Common myeloid progenitor, CD34-positive (primary cell): ENCODE measurements around the gene IFT172.

Experiments
- CTCF ChIA-PET: fragments of 350-600 bp; sonication (Branson Sonifier 250); formaldehyde crosslinking; loops from one replicate; lab custom pipeline; 2021; ENCODE audit warnings: antibody characterized with exemption; lab: Charles Lee
- POLR2A ChIA-PET: fragments of 350-600 bp; sonication (Branson Sonifier 250); formaldehyde crosslinking; loops from one replicate; lab custom pipeline; 2021; ENCODE audit warnings: antibody characterized with exemption; lab: Charles Lee
- DNase-seq, 3 donors: peaks; one replicate each; pipeline versions ENCODE4 v3.0.0 to v3.0.0-alpha.2; 2013
- H3K27ac ChIP-seq, 2 experiments: 1 replicate in 1 of 2; 2 replicates in 1 of 2; pipeline ENCODE4 v1.7.0; 2013; ENCODE audit warnings: inconsistent platforms in 2 of 2, low read length in 2 of 2, mild to moderate bottlenecking in 2 of 2, low read depth in 1 of 2, moderate library complexity in 1 of 2; ENCODE audit not compliant: severe bottlenecking in 2 of 2, insufficient read depth in 1 of 2, poor library complexity in 1 of 2
- H3K27me3 ChIP-seq, 5 experiments: replicated peaks in 2 of 5; 1 replicate in 3 of 5; 2 replicates in 2 of 5; pipeline versions ENCODE4 v1.6.1 to v1.7.0; 2013; ENCODE audit warnings: low read length in 4 of 5, mild to moderate bottlenecking in 2 of 5, moderate library complexity in 2 of 5, inconsistent platforms in 1 of 5; ENCODE audit not compliant: insufficient read depth in 5 of 5, control insufficient read depth in 4 of 5
- H3K36me3 ChIP-seq, 4 experiments: 1 replicate in 2 of 4; 2 replicates in 2 of 4; pipeline versions ENCODE4 v1.6.1 to v1.7.0; 2013; ENCODE audit warnings: low read length in 3 of 4, control low read depth in 1 of 4, mild to moderate bottlenecking in 1 of 4; ENCODE audit not compliant: control insufficient read depth in 4 of 4, insufficient read depth in 4 of 4
- H3K4me1 ChIP-seq, 4 experiments: 1 replicate in 3 of 4; 2 replicates in 1 of 4; pipeline versions ENCODE4 v1.6.1 to v1.7.1; 2013; ENCODE audit warnings: low read length in 3 of 4, mild to moderate bottlenecking in 3 of 4, control low read depth in 1 of 4, inconsistent platforms in 1 of 4, moderate library complexity in 1 of 4; ENCODE audit not compliant: control insufficient read depth in 4 of 4, insufficient read depth in 4 of 4; ENCODE audit errors: control extremely low read depth in 1 of 4
- H3K4me3 ChIP-seq, 7 experiments: 1 replicate in 4 of 7; 2 replicates in 3 of 7; pipeline versions ENCODE4 v1.5.1 to v1.7.0; 2013; ENCODE audit warnings: mild to moderate bottlenecking in 7 of 7, low read length in 6 of 7, moderate library complexity in 6 of 7, inconsistent platforms in 2 of 7, low read depth in 2 of 7, control low read depth in 1 of 7; ENCODE audit not compliant: insufficient read depth in 4 of 7, control insufficient read depth in 1 of 7; ENCODE audit errors: extremely low read depth in 1 of 7
- H3K9me3 ChIP-seq, 5 experiments: 1 replicate in 4 of 5; 2 replicates in 1 of 5; pipeline versions ENCODE4 v1.6.1 to v1.7.1; 2013; ENCODE audit warnings: low read length in 4 of 5, mild to moderate bottlenecking in 2 of 5, inconsistent platforms in 1 of 5, low read depth in 1 of 5, moderate library complexity in 1 of 5; ENCODE audit not compliant: control insufficient read depth in 4 of 5, insufficient read depth in 2 of 5; ENCODE audit errors: control extremely low read depth in 1 of 5
- WGBS: methylation state at CpG from one replicate; pipeline ENCODE4 v1.1.5; 2013; ENCODE audit not compliant: insufficient coverage; 5-methylcytosine and 5-hydroxymethylcytosine counted together

IFT172 gene

GRCh38 chr2:27494284-27494943 is 4.9 kb upstream of the IFT172 start:
- WGBS = 38% methylated on average over 22 of the region's 35 CpGs
- ChIA-PET CTCF (interaction anchor here (0.7 kb wide), 1 partner anchor 48 kb away, joined by 3 read pairs; no protein-coding TSS in a partner anchor), POLR2A (no interaction called here)
- H3K4me1 ChIP-seq = peaks cover 0 to 20% (median 14%) of the 10 kb centered on the region in 4 experiments
- H3K36me3 ChIP-seq = no peaks in the 10 kb centered on the region
- no peak overlapping the region for H3K27ac ChIP-seq
- H3K27me3 ChIP-seq = peaks cover 3 to 60% (median 28%) of the 10 kb centered on the region in 5 experiments
- no peak for DNase-seq
- H3K4me3 ChIP-seq = peak overlapping the region; percentile 40 to 72 (median 61)
- no peaks in the 10 kb centered on the region for H3K9me3 ChIP-seq

DNA sequence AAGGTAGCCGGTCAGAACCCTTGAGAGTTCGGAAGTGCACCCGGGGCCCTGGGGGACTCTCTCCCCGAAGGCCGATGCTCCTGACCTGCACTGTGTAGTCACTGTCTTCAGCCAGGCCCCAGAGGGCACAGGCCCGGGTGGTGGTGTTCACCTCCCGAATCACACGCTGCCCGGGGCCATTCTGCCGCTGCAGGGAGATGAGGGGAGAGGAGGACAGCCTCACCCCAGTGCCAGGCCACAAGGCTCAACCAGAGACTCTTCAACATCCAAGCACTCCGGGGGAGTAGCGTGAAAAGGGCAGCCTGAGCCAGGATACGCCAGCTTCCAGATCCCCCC is 4.4 kb upstream of the IFT172 start:
- H3K9me3 ChIP-seq = no peaks in the 10 kb centered on the region
- no peak for DNase-seq
- no peaks in the 10 kb centered on the region for H3K36me3 ChIP-seq
- peaks cover 3 to 57% (median 28%) of the 10 kb centered on the region in 5 experiments for H3K27me3 ChIP-seq
- ChIA-PET CTCF (no interaction called here), POLR2A (no interaction called here)
- 99% methylated on average over 13 of the region's 13 CpGs for whole genome bisulfite sequencing
- H3K4me3 ChIP-seq = no peak overlapping the region
- no peak overlapping the region for H3K27ac ChIP-seq
- peaks cover 0 to 25% (median 19%) of the 10 kb centered on the region in 4 experiments for H3K4me1 ChIP-seq

- 96% methylated on average over 3 of the region's 4 CpGs for whole genome bisulfite sequencing
- H3K4me3 ChIP-seq = no peak overlapping the region
- no peaks in the 10 kb centered on the region for H3K9me3 ChIP-seq
- CTCF ChIA-PET = no interaction called here
- POLR2A ChIA-PET = no interaction called here
- no peaks in the 10 kb centered on the region for H3K36me3 ChIP-seq
- no peak for DNase-seq
- peaks cover 0 to 30% (median 22%) of the 10 kb centered on the region in 4 experiments for H3K4me1 ChIP-seq
- H3K27ac ChIP-seq = no peak overlapping the region
- peaks cover 0 to 44% (median 25%) of the 10 kb centered on the region in 5 experiments for H3K27me3 ChIP-seq
Observed at GRCh38 chr2:27492557-27492956, 3.0 kb upstream of the IFT172 start.

DNA sequence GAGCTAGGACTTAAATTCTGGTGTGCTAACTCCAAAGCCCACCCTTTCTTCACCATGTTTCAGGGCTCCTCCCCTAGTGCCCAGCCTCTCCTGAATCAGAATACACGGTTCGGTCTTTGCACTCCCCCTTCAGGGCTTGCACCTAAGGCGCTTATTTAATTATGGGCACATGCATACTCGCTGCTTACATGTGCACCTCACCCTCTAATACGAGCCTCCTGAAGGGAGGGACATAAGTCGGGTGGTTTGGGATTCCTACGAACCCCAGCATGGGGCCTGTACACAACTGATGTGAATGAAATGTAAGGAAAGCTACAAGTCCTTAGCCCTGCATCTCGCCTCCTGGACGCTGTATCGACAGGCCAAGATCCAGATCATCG is 435 bp downstream of the IFT172 start:
- Histone ChIP-seq H3K9me3 (no peaks in the 10 kb centered on the region), H3K27me3 (peaks cover 0 to 10% (median 6%) of the 10 kb centered on the region in 5 experiments), H3K27ac (peak overlapping the region; percentile 34 to 79), H3K36me3 (peaks cover 6 to 13% (median 10%) of the 10 kb centered on the region in 4 experiments), H3K4me1 (peaks cover 0 to 16% (median 11%) of the 10 kb centered on the region in 4 experiments), H3K4me3 (peak overlapping the region; percentile 29 to 97 (median 85))
- 0% methylated on average over 10 of the region's 11 CpGs for WGBS
- peak; percentile 48 to 64 (median 59) for DNase-seq
- CTCF ChIA-PET = interaction anchor here (0.7 to 1.4 kb wide), 3 partner anchors 9 to 145 kb away, joined by 3 to 4 read pairs (median 3); no protein-coding TSS in a partner anchor
- POLR2A ChIA-PET = no interaction called here

- Histone ChIP-seq H3K36me3 (peaks cover 6 to 31% (median 24%) of the 10 kb centered on the region in 4 experiments), H3K27me3 (no peaks in the 10 kb centered on the region), H3K27ac (no peak overlapping the region), H3K4me1 (peaks cover 0 to 16% (median 11%) of the 10 kb centered on the region in 4 experiments), H3K4me3 (no peak overlapping the region), H3K9me3 (no peaks in the 10 kb centered on the region)
- ChIA-PET CTCF (no interaction called here), POLR2A (no interaction called here)
- WGBS = 94% methylated on average over 3 of the region's 3 CpGs
- no peak for DNase-seq
Observed at GRCh38 chr2:27485496-27485895, 4.0 kb downstream of the IFT172 start.

- H3K36me3 ChIP-seq = peaks cover 8 to 35% (median 23%) of the 10 kb centered on the region in 4 experiments
- no peak overlapping the region for H3K4me3 ChIP-seq
- H3K4me1 ChIP-seq = no peaks in the 10 kb centered on the region
- no peak overlapping the region for H3K27ac ChIP-seq
- H3K27me3 ChIP-seq = no peaks in the 10 kb centered on the region
- no peaks in the 10 kb centered on the region for H3K9me3 ChIP-seq
- ChIA-PET POLR2A (no interaction called here), CTCF (no interaction called here)
- DNase-seq = no peak
- WGBS = 100% methylated on average over 3 of the region's 5 CpGs
Observed at GRCh38 chr2:27471961-27472360, 17.6 kb downstream of the IFT172 start.

- Histone ChIP-seq H3K4me1 (peaks cover 0 to 13% (median 6%) of the 10 kb centered on the region in 4 experiments), H3K27ac (no peak overlapping the region), H3K4me3 (no peak overlapping the region), H3K36me3 (peaks cover 3 to 22% (median 18%) of the 10 kb centered on the region in 4 experiments), H3K27me3 (no peaks in the 10 kb centered on the region), H3K9me3 (no peaks in the 10 kb centered on the region)
- WGBS = 97% methylated on average over 5 of the region's 7 CpGs
- CTCF ChIA-PET = no interaction called here
- no peak for DNase-seq
- POLR2A ChIA-PET = no interaction called here
Observed at GRCh38 chr2:27464443-27464842, 25.1 kb downstream of the IFT172 start.
